IPS-18a (cell line): ENCODE results near the gene MRC2.

Experiments used
- H3K27ac ChIP-seq: one replicate; pipeline ENCODE4 v1.5.1; 2013; ENCODE audit warnings: low read length
- H3K27me3 ChIP-seq: one replicate; pipeline ENCODE4 v1.6.1; 2013; ENCODE audit warnings: mild to moderate bottlenecking, low read length; ENCODE audit not compliant: control insufficient read depth, insufficient read depth
- H3K36me3 ChIP-seq: one replicate; pipeline ENCODE4 v1.6.1; 2013; ENCODE audit warnings: low read depth, low read length; ENCODE audit not compliant: control insufficient read depth
- H3K4me1 ChIP-seq: one replicate; pipeline ENCODE4 v1.6.1; 2013; ENCODE audit warnings: low read depth, low read length; ENCODE audit not compliant: control insufficient read depth
- H3K4me3 ChIP-seq: one replicate; pipeline ENCODE4 v1.5.1; 2013; ENCODE audit warnings: low read length
- H3K9ac ChIP-seq: one replicate; pipeline ENCODE4 v1.6.1; 2013; ENCODE audit warnings: mild to moderate bottlenecking, low read length, moderate library complexity
- H3K9me3 ChIP-seq: one replicate; pipeline ENCODE4 v1.6.1; 2013; ENCODE audit warnings: low read depth, low read length; ENCODE audit not compliant: control insufficient read depth

The MRC2 gene

GRCh38 chr17:62614142-62614541 lies 13.3 kb upstream of the MRC2 start:
- no peaks in the 10 kb centered on the region for H3K9me3 ChIP-seq
- H3K4me3 ChIP-seq: no peak overlapping the region
- H3K9ac ChIP-seq: no peak overlapping the region
- no peaks in the 10 kb centered on the region for H3K27me3 ChIP-seq
- peaks cover 13% of the 10 kb centered on the region for H3K4me1 ChIP-seq
- H3K36me3 ChIP-seq: peaks cover 31% of the 10 kb centered on the region
- H3K27ac ChIP-seq: no peak overlapping the region

- no peak overlapping the region for H3K4me3 ChIP-seq
- no peaks in the 10 kb centered on the region for H3K9me3 ChIP-seq
- no peak overlapping the region for H3K9ac ChIP-seq
- no peak overlapping the region for H3K27ac ChIP-seq
- H3K36me3 ChIP-seq: peaks cover 18% of the 10 kb centered on the region
- H3K4me1 ChIP-seq: peaks cover 13% of the 10 kb centered on the region
- H3K27me3 ChIP-seq: no peaks in the 10 kb centered on the region
Observed at GRCh38 chr17:62615503-62615902, 12.0 kb upstream of the MRC2 start.

- Histone ChIP-seq H3K4me1 (peaks cover 13% of the 10 kb centered on the region), H3K9ac (no peak overlapping the region), H3K27ac (no peak overlapping the region), H3K27me3 (no peaks in the 10 kb centered on the region), H3K36me3 (peaks cover 5% of the 10 kb centered on the region), H3K4me3 (no peak overlapping the region), H3K9me3 (no peaks in the 10 kb centered on the region)
Observed at GRCh38 chr17:62616993-62617893, 10.2 kb upstream of the MRC2 start.

- no peaks in the 10 kb centered on the region for H3K27me3 ChIP-seq
- no peak overlapping the region for H3K9ac ChIP-seq
- no peaks in the 10 kb centered on the region for H3K9me3 ChIP-seq
- H3K4me1 ChIP-seq: peaks cover 13% of the 10 kb centered on the region
- H3K27ac ChIP-seq: no peak overlapping the region
- H3K4me3 ChIP-seq: no peak overlapping the region
- H3K36me3 ChIP-seq: peaks cover 4% of the 10 kb centered on the region
Observed at GRCh38 chr17:62617894-62618472, 9.5 kb upstream of the MRC2 start.

GRCh38 chr17:62618647-62619416 lies 8.6 kb upstream of the MRC2 start:
- Histone ChIP-seq H3K4me1 (peaks cover 13% of the 10 kb centered on the region), H3K4me3 (no peak overlapping the region), H3K9me3 (no peaks in the 10 kb centered on the region), H3K27ac (no peak overlapping the region), H3K27me3 (no peaks in the 10 kb centered on the region), H3K9ac (no peak overlapping the region), H3K36me3 (peaks cover 4% of the 10 kb centered on the region)

- Histone ChIP-seq H3K36me3 (peaks cover 4% of the 10 kb centered on the region), H3K9me3 (no peaks in the 10 kb centered on the region), H3K4me3 (no peak overlapping the region), H3K27me3 (no peaks in the 10 kb centered on the region), H3K9ac (no peak overlapping the region), H3K4me1 (peaks cover 13% of the 10 kb centered on the region), H3K27ac (no peak overlapping the region)
Observed at GRCh38 chr17:62619417-62620155, 7.9 kb upstream of the MRC2 start.

- Histone ChIP-seq H3K4me1 (peaks cover 13% of the 10 kb centered on the region), H3K9me3 (no peaks in the 10 kb centered on the region), H3K36me3 (no peaks in the 10 kb centered on the region), H3K9ac (no peak overlapping the region), H3K4me3 (no peak overlapping the region), H3K27ac (no peak overlapping the region), H3K27me3 (no peaks in the 10 kb centered on the region)
Observed at GRCh38 chr17:62621223-62621622, 6.2 kb upstream of the MRC2 start.

GRCh38 chr17:62625184-62625869 lies 2.1 kb upstream of the MRC2 start:
- H3K4me1 ChIP-seq: peaks cover 12% of the 10 kb centered on the region
- no peaks in the 10 kb centered on the region for H3K9me3 ChIP-seq
- H3K36me3 ChIP-seq: no peaks in the 10 kb centered on the region
- peaks cover 6% of the 10 kb centered on the region for H3K27me3 ChIP-seq
- no peak overlapping the region for H3K4me3 ChIP-seq
- no peak overlapping the region for H3K9ac ChIP-seq
- H3K27ac ChIP-seq: no peak overlapping the region

GRCh38 chr17:62625870-62626200 lies 1.6 kb upstream of the MRC2 start:
- peaks cover 12% of the 10 kb centered on the region for H3K4me1 ChIP-seq

GRCh38 chr17:62626719-62627218 lies 701 bp upstream of the MRC2 start:
- no peaks in the 10 kb centered on the region for H3K9me3 ChIP-seq
- H3K36me3 ChIP-seq: no peaks in the 10 kb centered on the region
- H3K4me3 ChIP-seq: peak overlapping the region; percentile 83
- peaks cover 12% of the 10 kb centered on the region for H3K4me1 ChIP-seq
- peak overlapping the region; percentile 63 for H3K9ac ChIP-seq
- H3K27ac ChIP-seq: no peak overlapping the region
- H3K27me3 ChIP-seq: peaks cover 6% of the 10 kb centered on the region

More at GRCh38 chr17:62625870-62626200, 1.6 kb upstream of the MRC2 start:
- Histone ChIP-seq H3K4me3 (no peak overlapping the region), H3K27me3 (peaks cover 6% of the 10 kb centered on the region), H3K27ac (no peak overlapping the region), H3K9ac (no peak overlapping the region), H3K36me3 (no peaks in the 10 kb centered on the region), H3K9me3 (no peaks in the 10 kb centered on the region)
